22Rv1 (cell line): Measurements from ENCODE around the gene RASL10B.
"Not testable (repeated sequence)": the region's sequence is repeated elsewhere in the genome, so short reads cannot be mapped to it uniquely, and the experiment has no call there.

Experiments
- CTCF ChIP-seq: fragments of 450-650 bp; IDR thresholded peaks from 2 replicates; pipeline ENCODE4 v1.5.1; 2017; ENCODE audit warnings: mild to moderate bottlenecking
- ZFX ChIP-seq: fragments of 450-650 bp; IDR thresholded peaks from 2 replicates; pipeline ENCODE4 v1.6.1; 2017; ENCODE audit warnings: antibody characterized with exemption, borderline replicate concordance

- TF ChIP-seq CTCF, ZFX: not testable (repeated sequence)
Measured at GRCh38 chr17:35703308-35703707, 28.1 kb upstream of the RASL10B start.
